Transverse colon (tissue), 4 donors: ENCODE data around the gene SLC7A8.

ENCODE experiments used
- EP300 ChIP-seq: sonication (generic); formaldehyde crosslinking; IDR thresholded peaks from one replicate; pipeline ENCODE4 v1.6.1; 2017; ENCODE audit warnings: antibody characterized with exemption, low read depth
- POLR2A ChIP-seq: fragments of 450-650 bp; IDR thresholded peaks from one replicate; pipeline ENCODE4 v1.6.1; 2016; ENCODE audit warnings: antibody characterized with exemption, mild to moderate bottlenecking, moderate library complexity
- POLR2AphosphoS5 ChIP-seq, 3 donors: sonication (generic); formaldehyde crosslinking; IDR thresholded peaks; one replicate each; pipeline ENCODE4 v1.6.1; 2016; ENCODE audit warnings: antibody characterized with exemption in 3 of 3
- TF ChIP-seq, protein P1 (sequence below), 5 experiments: fragments of 200-600 bp in 3 of 5; fragments of 450-650 bp in 2 of 5; sonication (generic) in 3 of 5; IDR thresholded peaks; 1 replicate in 2 of 5; 2 replicates in 3 of 5; pipeline ENCODE4 v1.5.1; 2016 to 2017; ENCODE audit warnings: antibody characterized with exemption in 5 of 5, inconsistent platforms in 3 of 5, mild to moderate bottlenecking in 2 of 5, moderate library complexity in 1 of 5

DNA sequence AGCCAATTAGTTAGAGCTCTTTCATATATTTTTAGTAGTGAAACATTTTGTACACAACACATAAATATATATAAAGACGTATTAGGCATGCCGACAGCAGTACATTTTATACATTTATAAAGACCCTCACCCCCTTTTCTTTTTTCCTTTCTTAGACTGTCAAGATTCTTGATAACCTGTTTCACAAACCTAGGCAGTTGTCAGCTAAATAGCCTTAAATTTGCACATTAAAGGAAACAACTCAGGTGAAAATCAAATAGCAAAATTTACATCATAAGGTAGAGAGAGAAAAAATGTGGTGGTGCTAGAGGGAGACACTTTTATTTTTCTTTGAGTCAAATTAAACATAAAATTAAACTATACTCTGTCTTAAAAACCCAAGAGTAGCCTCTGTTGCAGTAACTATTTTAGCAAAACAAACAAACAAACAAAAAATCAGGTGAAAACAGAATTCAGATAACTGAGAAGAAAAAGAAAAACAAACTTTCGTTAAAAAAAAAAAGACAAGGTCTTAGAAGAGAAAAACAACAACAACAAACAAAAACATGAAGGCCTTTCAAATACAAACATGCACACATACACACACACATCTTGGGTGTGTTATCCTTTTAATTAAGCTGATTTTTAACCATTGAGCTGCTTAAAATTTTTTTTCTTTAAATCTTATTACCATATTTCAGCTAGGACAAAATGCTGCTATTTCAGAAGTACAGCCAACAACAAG is 23.1 kb upstream of the SLC7A8 start:
- TF ChIP-seq, protein P1, sequence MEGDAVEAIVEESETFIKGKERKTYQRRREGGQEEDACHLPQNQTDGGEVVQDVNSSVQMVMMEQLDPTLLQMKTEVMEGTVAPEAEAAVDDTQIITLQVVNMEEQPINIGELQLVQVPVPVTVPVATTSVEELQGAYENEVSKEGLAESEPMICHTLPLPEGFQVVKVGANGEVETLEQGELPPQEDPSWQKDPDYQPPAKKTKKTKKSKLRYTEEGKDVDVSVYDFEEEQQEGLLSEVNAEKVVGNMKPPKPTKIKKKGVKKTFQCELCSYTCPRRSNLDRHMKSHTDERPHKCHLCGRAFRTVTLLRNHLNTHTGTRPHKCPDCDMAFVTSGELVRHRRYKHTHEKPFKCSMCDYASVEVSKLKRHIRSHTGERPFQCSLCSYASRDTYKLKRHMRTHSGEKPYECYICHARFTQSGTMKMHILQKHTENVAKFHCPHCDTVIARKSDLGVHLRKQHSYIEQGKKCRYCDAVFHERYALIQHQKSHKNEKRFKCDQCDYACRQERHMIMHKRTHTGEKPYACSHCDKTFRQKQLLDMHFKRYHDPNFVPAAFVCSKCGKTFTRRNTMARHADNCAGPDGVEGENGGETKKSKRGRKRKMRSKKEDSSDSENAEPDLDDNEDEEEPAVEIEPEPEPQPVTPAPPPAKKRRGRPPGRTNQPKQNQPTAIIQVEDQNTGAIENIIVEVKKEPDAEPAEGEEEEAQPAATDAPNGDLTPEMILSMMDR (IDR thresholded peaks at IDR 0.05), result no peak
- TF ChIP-seq POLR2A, result no peak
- TF ChIP-seq POLR2AphosphoS5 (IDR thresholded peaks at IDR 0.05), result no peak
- TF ChIP-seq EP300, result no peak
